Gastroesophageal sphincter (tissue), 3 donors: ENCODE data around the gene DCAF10.

Source experiments
- POLR2A ChIP-seq, 2 donors: fragments of 450-650 bp; IDR thresholded peaks; one replicate each; pipeline ENCODE4 v1.6.1; 2017; ENCODE audit warnings: antibody characterized with exemption in 2 of 2, mild to moderate bottlenecking in 2 of 2, moderate library complexity in 1 of 2
- TF ChIP-seq, protein P1 (sequence below), 4 experiments: fragments of 200-600 bp in 2 of 4; fragments of 450-650 bp in 2 of 4; sonication (generic) in 1 of 4; IDR thresholded peaks; one replicate each; pipeline ENCODE4 v1.5.1; 2017 to 2019; ENCODE audit warnings: antibody characterized with exemption in 4 of 4, mild to moderate bottlenecking in 2 of 4, moderate library complexity in 2 of 4

DNA sequence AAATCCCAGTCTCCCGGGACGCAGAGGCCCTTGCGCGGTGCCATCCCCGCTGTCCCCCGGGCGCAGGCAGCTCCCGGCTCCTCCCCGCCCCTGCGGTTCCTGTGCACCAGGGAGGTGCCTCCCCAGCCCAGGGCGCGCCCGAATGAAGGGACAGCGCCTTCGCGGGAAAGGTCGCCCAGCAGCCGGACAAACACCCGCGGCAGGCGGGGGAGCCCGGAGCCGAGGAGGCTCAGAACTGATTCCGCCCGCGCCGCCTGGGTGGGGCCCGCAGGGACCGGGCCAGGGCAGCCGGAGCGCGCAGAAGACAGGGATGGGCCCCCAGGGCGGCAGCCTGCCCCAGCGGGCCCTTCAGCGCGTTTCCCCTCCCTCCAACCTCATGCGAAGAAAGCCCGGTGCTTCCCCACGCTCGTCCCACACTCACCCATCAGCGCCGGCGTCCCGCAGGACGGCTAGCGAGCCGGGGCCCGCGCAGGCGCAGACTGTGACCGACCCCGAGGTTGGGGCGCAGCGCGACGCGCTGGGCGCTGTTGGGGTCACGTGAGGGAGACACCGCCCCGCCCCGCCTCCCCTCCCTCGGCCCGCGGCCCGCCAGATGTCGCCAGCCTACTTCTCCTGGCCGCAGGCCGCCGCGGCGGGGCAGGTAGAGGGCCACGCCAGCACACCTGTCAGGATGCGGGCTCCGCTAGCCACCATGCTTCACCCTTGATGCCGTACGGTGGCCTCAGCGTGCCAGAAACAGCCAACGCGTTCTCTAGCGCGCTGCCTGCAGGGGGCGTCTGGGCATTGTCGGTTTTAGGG, 103.2 kb downstream of the DCAF10 start, which contains the start of gene SLC25A51:
- TF ChIP-seq, protein P1, sequence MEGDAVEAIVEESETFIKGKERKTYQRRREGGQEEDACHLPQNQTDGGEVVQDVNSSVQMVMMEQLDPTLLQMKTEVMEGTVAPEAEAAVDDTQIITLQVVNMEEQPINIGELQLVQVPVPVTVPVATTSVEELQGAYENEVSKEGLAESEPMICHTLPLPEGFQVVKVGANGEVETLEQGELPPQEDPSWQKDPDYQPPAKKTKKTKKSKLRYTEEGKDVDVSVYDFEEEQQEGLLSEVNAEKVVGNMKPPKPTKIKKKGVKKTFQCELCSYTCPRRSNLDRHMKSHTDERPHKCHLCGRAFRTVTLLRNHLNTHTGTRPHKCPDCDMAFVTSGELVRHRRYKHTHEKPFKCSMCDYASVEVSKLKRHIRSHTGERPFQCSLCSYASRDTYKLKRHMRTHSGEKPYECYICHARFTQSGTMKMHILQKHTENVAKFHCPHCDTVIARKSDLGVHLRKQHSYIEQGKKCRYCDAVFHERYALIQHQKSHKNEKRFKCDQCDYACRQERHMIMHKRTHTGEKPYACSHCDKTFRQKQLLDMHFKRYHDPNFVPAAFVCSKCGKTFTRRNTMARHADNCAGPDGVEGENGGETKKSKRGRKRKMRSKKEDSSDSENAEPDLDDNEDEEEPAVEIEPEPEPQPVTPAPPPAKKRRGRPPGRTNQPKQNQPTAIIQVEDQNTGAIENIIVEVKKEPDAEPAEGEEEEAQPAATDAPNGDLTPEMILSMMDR (IDR thresholded peaks at IDR 0.05) = peak; percentile 89 to 98 (median 96)
- TF ChIP-seq POLR2A (IDR thresholded peaks at IDR 0.05) = peak; percentile 63
